Activated T-cell treated with anti-CD3 and anti-CD28 coated beads for 48 hours (primary cell): Measurements from ENCODE around the gene ACSF3.

ENCODE experiments used
- DNase-seq: peaks from one replicate; pipeline ENCODE4 v3.0.0-alpha.2; 2020; ENCODE audit warnings: low read depth

Gene ACSF3

GRCh38 chr16:89131783-89132182, 38.1 kb downstream of the ACSF3 start:
- no peak for DNase-seq

GRCh38 chr16:89132194-89133005, 38.7 kb downstream of the ACSF3 start:
- no peak for DNase-seq

GRCh38 chr16:89133457-89134127, 39.9 kb downstream of the ACSF3 start:
- DNase-seq, result no peak

- no peak for DNase-seq
These were observed 40.6 kb downstream of the ACSF3 start for GRCh38 chr16:89134269-89134668.

- DNase-seq, result no peak
These were observed 41.5 kb downstream of the ACSF3 start for GRCh38 chr16:89135166-89135565.

- DNase-seq, result no peak
These were observed 42.5 kb downstream of the ACSF3 start for GRCh38 chr16:89135971-89136765.

GRCh38 chr16:89136931-89137330, 43.3 kb downstream of the ACSF3 start:
- no peak for DNase-seq

GRCh38 chr16:89137666-89138512, 44.2 kb downstream of the ACSF3 start:
- no peak for DNase-seq

GRCh38 chr16:89138513-89138795, 44.8 kb downstream of the ACSF3 start:
- DNase-seq, result no peak

GRCh38 chr16:89138843-89139520, 45.3 kb downstream of the ACSF3 start:
- DNase-seq, result no peak

- no peak for DNase-seq
These were observed 46.3 kb downstream of the ACSF3 start for GRCh38 chr16:89139907-89140361.

- no peak for DNase-seq
These were observed 46.7 kb downstream of the ACSF3 start for GRCh38 chr16:89140401-89140800.

GRCh38 chr16:89140981-89141883, 47.6 kb downstream of the ACSF3 start:
- DNase-seq, result no peak

- no peak for DNase-seq
These were observed 48.2 kb downstream of the ACSF3 start for GRCh38 chr16:89141884-89142267.

- DNase-seq, result no peak
These were observed 49.0 kb downstream of the ACSF3 start for GRCh38 chr16:89142474-89143195.

- DNase-seq, result no peak
These were observed 49.6 kb downstream of the ACSF3 start for GRCh38 chr16:89143201-89143741.

- DNase-seq, result no peak
These were observed 50.4 kb downstream of the ACSF3 start for GRCh38 chr16:89143911-89144675.

GRCh38 chr16:89144681-89145080, 51.0 kb downstream of the ACSF3 start:
- no peak for DNase-seq
